DOHH2 (cell line): ENCODE results near the gene LECT2.

Source experiments
- EZH2phosphoT487 ChIP-seq: fragments of 200-600 bp; sonication (generic); IDR thresholded peaks from 2 replicates; pipeline ENCODE4 v1.6.1; 2017; ENCODE audit warnings: borderline replicate concordance, mild to moderate bottlenecking, antibody characterized with exemption, low read length, moderate library complexity, mixed read lengths
- TF ChIP-seq, protein P1 (sequence below): fragments of 200-600 bp; sonication (generic); IDR thresholded peaks from one replicate; pipeline ENCODE4 v1.5.1; 2014; ENCODE audit warnings: antibody characterized with exemption, mild to moderate bottlenecking, low read depth, low read length; ENCODE audit not compliant: poor library complexity, severe bottlenecking

DNA sequence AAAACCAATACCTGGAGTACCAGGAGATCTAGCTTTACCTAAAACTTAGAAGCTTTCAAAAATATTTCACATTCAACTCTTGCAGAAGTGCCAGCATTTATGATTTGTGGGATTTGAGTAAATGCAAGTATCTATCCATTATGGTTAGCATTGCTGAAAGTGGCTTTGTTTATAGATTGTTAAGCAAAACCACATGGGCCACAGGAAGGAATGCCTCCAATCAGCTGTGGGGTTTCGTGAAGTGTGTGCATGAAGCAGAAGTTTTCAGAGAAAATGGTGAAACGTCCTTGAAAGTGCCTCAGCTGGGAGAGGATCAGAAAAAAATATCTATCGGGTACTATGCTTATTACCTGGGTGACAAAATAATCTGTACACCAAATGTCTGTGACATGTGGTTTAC is 4.2 kb downstream of the LECT2 start:
- no peak for TF ChIP-seq EZH2phosphoT487
- TF ChIP-seq, protein P1, sequence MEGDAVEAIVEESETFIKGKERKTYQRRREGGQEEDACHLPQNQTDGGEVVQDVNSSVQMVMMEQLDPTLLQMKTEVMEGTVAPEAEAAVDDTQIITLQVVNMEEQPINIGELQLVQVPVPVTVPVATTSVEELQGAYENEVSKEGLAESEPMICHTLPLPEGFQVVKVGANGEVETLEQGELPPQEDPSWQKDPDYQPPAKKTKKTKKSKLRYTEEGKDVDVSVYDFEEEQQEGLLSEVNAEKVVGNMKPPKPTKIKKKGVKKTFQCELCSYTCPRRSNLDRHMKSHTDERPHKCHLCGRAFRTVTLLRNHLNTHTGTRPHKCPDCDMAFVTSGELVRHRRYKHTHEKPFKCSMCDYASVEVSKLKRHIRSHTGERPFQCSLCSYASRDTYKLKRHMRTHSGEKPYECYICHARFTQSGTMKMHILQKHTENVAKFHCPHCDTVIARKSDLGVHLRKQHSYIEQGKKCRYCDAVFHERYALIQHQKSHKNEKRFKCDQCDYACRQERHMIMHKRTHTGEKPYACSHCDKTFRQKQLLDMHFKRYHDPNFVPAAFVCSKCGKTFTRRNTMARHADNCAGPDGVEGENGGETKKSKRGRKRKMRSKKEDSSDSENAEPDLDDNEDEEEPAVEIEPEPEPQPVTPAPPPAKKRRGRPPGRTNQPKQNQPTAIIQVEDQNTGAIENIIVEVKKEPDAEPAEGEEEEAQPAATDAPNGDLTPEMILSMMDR: no peak
